WERI-Rb-1 (cell line): ENCODE data around the gene CAAP1.

Source experiments
- DNase-seq: peaks from one replicate; pipeline ENCODE4 v3.0.0-alpha.2; 2020
- H3K27ac ChIP-seq: fragments of 250-450 bp; sonication (Bioruptor Pico); 2 replicates; pipeline ENCODE4 v1.5.1; 2020; ENCODE audit warnings: mild to moderate bottlenecking, moderate library complexity
- H3K27me3 ChIP-seq: fragments of 250-450 bp; sonication (Bioruptor Pico); 2 replicates; pipeline ENCODE4 v1.5.1; 2021; ENCODE audit warnings: mild to moderate bottlenecking, low read depth, moderate library complexity; ENCODE audit not compliant: insufficient read depth, severe bottlenecking
- H3K36me3 ChIP-seq: fragments of 250-450 bp; sonication (Bioruptor Pico); 2 replicates; pipeline ENCODE4 v1.5.1; 2020; ENCODE audit warnings: mild to moderate bottlenecking, moderate library complexity
- H3K4me3 ChIP-seq: 2 replicates; pipeline ENCODE4 v1.5.1; 2011; ENCODE audit warnings: low read depth, mild to moderate bottlenecking, control low read depth, low read length
- H3K9me3 ChIP-seq: fragments of 250-450 bp; sonication (Bioruptor Pico); 2 replicates; pipeline ENCODE4 v1.5.1; 2021; ENCODE audit warnings: mild to moderate bottlenecking, moderate library complexity; ENCODE audit not compliant: severe bottlenecking
- CTCF ChIP-seq: IDR thresholded peaks from 2 replicates; pipeline ENCODE4 v1.5.1; 2011; ENCODE audit warnings: low read depth, mild to moderate bottlenecking, control low read depth, inconsistent platforms, low read length

The CAAP1 gene

GRCh38 chr9:26928902-26929495 lies 36.4 kb upstream of the CAAP1 start:
- Histone ChIP-seq H3K4me3 (no peak overlapping the region), H3K9me3 (no peaks in the 10 kb centered on the region), H3K36me3 (peaks cover 40% of the 10 kb centered on the region), H3K27me3 (no peaks in the 10 kb centered on the region), H3K27ac (no peak overlapping the region)
- no peak for DNase-seq
- no peak for TF ChIP-seq CTCF

GRCh38 chr9:26925609-26926008 lies 33.0 kb upstream of the CAAP1 start:
- Histone ChIP-seq H3K27me3 (no peaks in the 10 kb centered on the region), H3K9me3 (no peaks in the 10 kb centered on the region), H3K36me3 (peaks cover 63% of the 10 kb centered on the region), H3K4me3 (no peak overlapping the region), H3K27ac (no peak overlapping the region)
- TF ChIP-seq CTCF: no peak
- no peak for DNase-seq

- H3K4me3 ChIP-seq: no peak overlapping the region
- H3K36me3 ChIP-seq: peaks cover 70% of the 10 kb centered on the region
- TF ChIP-seq CTCF: no peak
- no peak for DNase-seq
- H3K9me3 ChIP-seq: no peaks in the 10 kb centered on the region
- no peak overlapping the region for H3K27ac ChIP-seq
- no peaks in the 10 kb centered on the region for H3K27me3 ChIP-seq
These were observed 27.1 kb upstream of the CAAP1 start for GRCh38 chr9:26919698-26920097.

GRCh38 chr9:26913138-26913668 lies 20.6 kb upstream of the CAAP1 start:
- Histone ChIP-seq H3K36me3 (peaks cover 27% of the 10 kb centered on the region), H3K27me3 (no peaks in the 10 kb centered on the region), H3K9me3 (no peaks in the 10 kb centered on the region), H3K4me3 (no peak overlapping the region), H3K27ac (no peak overlapping the region)
- no peak for TF ChIP-seq CTCF
- no peak for DNase-seq

GRCh38 chr9:26904671-26905070 lies 12.1 kb upstream of the CAAP1 start:
- H3K36me3 ChIP-seq: peaks cover 19% of the 10 kb centered on the region
- H3K27me3 ChIP-seq: no peaks in the 10 kb centered on the region
- no peak for TF ChIP-seq CTCF
- H3K27ac ChIP-seq: no peak overlapping the region
- H3K9me3 ChIP-seq: no peaks in the 10 kb centered on the region
- no peak for DNase-seq
- no peak overlapping the region for H3K4me3 ChIP-seq

GRCh38 chr9:26904070-26904469 lies 11.5 kb upstream of the CAAP1 start:
- Histone ChIP-seq H3K4me3 (no peak overlapping the region), H3K27ac (no peak overlapping the region), H3K36me3 (peaks cover 19% of the 10 kb centered on the region), H3K27me3 (no peaks in the 10 kb centered on the region), H3K9me3 (no peaks in the 10 kb centered on the region)
- no peak for DNase-seq
- TF ChIP-seq CTCF: no peak
